Panc1 (cell line): ENCODE data around the gene STARD13. TPM values are rescaled to one million over a fixed set of nuclear protein-coding genes. Genes with fewer than 3 reads are reported as not detected.

Experiments
- ATAC-seq: fragments of 200-7000 bp; cut with Tn5 transposase; 2 replicates; pipeline ENCODE4 v1.9.1; 2020; ENCODE audit warnings: mild to moderate bottlenecking, moderate library complexity
- BruUV-seq: library from RNA; stranded (reverse); fragments of 400-500 nt; replicated peaks from 2 replicates; lab custom pipeline; 2021; lab: Mats Ljungman, UMichigan
- CTCF ChIA-PET: fragments of 300-600 bp; sonication (Branson Sonifier 250); formaldehyde crosslinking; loops from one replicate; lab custom pipeline; 2022; ENCODE audit warnings: antibody characterized with exemption; lab: Charles Lee
- POLR2A ChIA-PET: fragments of 300-600 bp; sonication (Branson Sonifier 250); formaldehyde crosslinking; loops from one replicate; lab custom pipeline; 2022; ENCODE audit warnings: antibody characterized with exemption; lab: Charles Lee
- DNase-seq: peaks from one replicate; pipeline ENCODE4 v3.0.0-alpha.2; 2010; ENCODE audit warnings: low read depth, low spot score
- H3K27ac ChIP-seq: 2 replicates; pipeline ENCODE4 v1.5.1; 2011; ENCODE audit warnings: mild to moderate bottlenecking, low read length, inconsistent platforms
- H3K27me3 ChIP-seq: fragments of 200-500 bp; sonication (Bioruptor generic); 2 replicates; pipeline ENCODE4 v1.6.0; 2014; ENCODE audit warnings: low read length, inconsistent platforms; ENCODE audit not compliant: control insufficient read depth, insufficient read depth
- H3K36me3 ChIP-seq: fragments of 200-500 bp; sonication (Bioruptor generic); 2 replicates; pipeline ENCODE4 v1.5.1; 2014; ENCODE audit warnings: inconsistent platforms, mild to moderate bottlenecking, low read length, moderate library complexity; ENCODE audit not compliant: control insufficient read depth, insufficient read depth
- H3K4me1 ChIP-seq: 2 replicates; pipeline ENCODE4 v1.5.1; 2011; ENCODE audit warnings: inconsistent platforms, mild to moderate bottlenecking, low read length, moderate library complexity; ENCODE audit not compliant: control insufficient read depth, insufficient read depth
- H3K4me3 ChIP-seq, 2 experiments: 2 replicates each; pipeline ENCODE4 v1.5.1; 2011 to 2012; ENCODE audit warnings: low read depth in 2 of 2, low read length in 2 of 2, mild to moderate bottlenecking in 2 of 2, inconsistent platforms in 1 of 2, moderate library complexity in 1 of 2
- H3K9me3 ChIP-seq: fragments of 200-500 bp; sonication (Bioruptor generic); 2 replicates; pipeline ENCODE4 v1.5.1; 2014; ENCODE audit warnings: low read depth, mild to moderate bottlenecking, inconsistent platforms, low read length, moderate library complexity; ENCODE audit not compliant: control insufficient read depth, insufficient read depth
- CTCF ChIP-seq: fragments of 450-650 bp; IDR thresholded peaks from 2 replicates; pipeline ENCODE4 v1.5.1; 2017; ENCODE audit warnings: mild to moderate bottlenecking
- POLR2AphosphoS5 ChIP-seq: IDR thresholded peaks from 2 replicates; pipeline ENCODE4 v1.6.1; 2012; ENCODE audit warnings: mild to moderate bottlenecking, low read depth, low read length, moderate library complexity
- REST ChIP-seq, 2 experiments: IDR thresholded peaks; 2 replicates each; pipeline ENCODE4 v1.6.1; 2011 to 2012; ENCODE audit warnings: low read depth in 2 of 2, control low read depth in 1 of 2, low read length in 1 of 2, mild to moderate bottlenecking in 1 of 2, moderate library complexity in 1 of 2; ENCODE audit not compliant: insufficient read depth in 1 of 2
- SIN3A ChIP-seq: IDR thresholded peaks from 2 replicates; pipeline ENCODE4 v1.6.1; 2012; ENCODE audit warnings: low read depth, mild to moderate bottlenecking, low read length, moderate library complexity, borderline replicate concordance; ENCODE audit not compliant: insufficient read depth
- TCF7L2 ChIP-seq: IDR thresholded peaks from 2 replicates; pipeline ENCODE4 v1.6.1; 2011; ENCODE audit warnings: mild to moderate bottlenecking, low read depth, low read length, inconsistent platforms
- in situ Hi-C: cut with HindIII; loops from 2 replicates; pipeline ENCODE4 v1.10.0; 2016; ENCODE audit warnings: low sequenced_read_pairs, low pct_unique_long_range_greater_than_20kb
- intact Hi-C: fragments of 100-400 bp; cut with micrococcal nuclease; formaldehyde crosslinking; loops from one replicate; pipeline ENCODE4 v1.10.0; 2022; ENCODE audit not compliant: unreplicated experiment
- total RNA-seq: library from RNA; stranded (reverse); gene quantifications from one replicate; pipeline ENCODE4 v1.2.1, GENCODE V29; 2021; ENCODE audit not compliant: unreplicated experiment

Gene STARD13
- total RNA-seq, 1 experiment from 2014 or later = 6.5 TPM

DNA sequence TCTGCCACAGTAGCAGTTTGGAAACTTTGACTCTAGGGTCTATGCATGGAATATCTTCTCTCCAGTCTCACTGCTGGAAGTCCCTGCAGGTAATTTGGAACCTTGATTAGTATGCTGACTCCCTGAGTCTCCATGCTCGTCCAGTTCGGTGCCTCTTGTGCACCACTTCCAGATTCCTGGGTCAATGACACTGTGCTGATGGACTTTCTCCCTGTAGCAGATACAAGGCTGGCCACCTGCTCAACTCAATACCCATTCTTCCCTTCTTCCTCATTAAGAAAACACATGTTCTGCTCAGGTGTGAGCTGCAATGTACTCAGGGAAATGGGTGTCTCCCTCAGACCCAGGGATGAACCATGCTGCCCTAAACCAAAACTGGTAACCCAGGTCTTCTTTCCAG lies 170.3 kb downstream of the STARD13 start:
- no peak overlapping the region for H3K4me3 ChIP-seq
- no peaks in the 10 kb centered on the region for H3K36me3 ChIP-seq
- H3K27ac ChIP-seq = no peak overlapping the region
- ChIA-PET POLR2A (no interaction called here), CTCF (no interaction called here)
- BruUV-seq = no TSS peak
- intact Hi-C loops = no loop called here
- H3K27me3 ChIP-seq = no peaks in the 10 kb centered on the region
- peaks cover 13% of the 10 kb centered on the region for H3K4me1 ChIP-seq
- TF ChIP-seq REST (IDR thresholded peaks at IDR 0.05; ENCODE audit: insufficient read depth in 1 of 2, low read depth in 2 of 2, low read length in 1 of 2) (no peak), CTCF (no peak), SIN3A (no peak), TCF7L2 (no peak), POLR2AphosphoS5 (no peak)
- ATAC-seq (no peak), DNase-seq (no peak)
- in situ Hi-C loops = no loop called here
- no peaks in the 10 kb centered on the region for H3K9me3 ChIP-seq

GRCh38 chr13:33114146-33114545 lies 171.4 kb downstream of the STARD13 start:
- Histone ChIP-seq H3K27ac (no peak overlapping the region), H3K9me3 (no peaks in the 10 kb centered on the region), H3K4me3 (no peak overlapping the region), H3K36me3 (no peaks in the 10 kb centered on the region), H3K4me1 (peaks cover 3% of the 10 kb centered on the region), H3K27me3 (no peaks in the 10 kb centered on the region)
- DNase-seq = no peak
- ATAC-seq = no peak
- no peak for TF ChIP-seq SIN3A
- no peak for TF ChIP-seq CTCF
- TF ChIP-seq POLR2AphosphoS5 = no peak
- TF ChIP-seq REST (IDR thresholded peaks at IDR 0.05; ENCODE audit: insufficient read depth in 1 of 2, low read depth in 2 of 2, low read length in 1 of 2) = no peak
- no peak for TF ChIP-seq TCF7L2
- POLR2A ChIA-PET = no interaction called here
- intact Hi-C loops (no loop called here), in situ Hi-C loops (no loop called here)
- BruUV-seq = no TSS peak
- CTCF ChIA-PET = no interaction called here
